Embryonic facial prominence (tissue), 1 donor: ENCODE measurements around the gene GZMH.
"Not testable (repeated sequence)": the region's sequence is repeated elsewhere in the genome, so short reads cannot be mapped to it uniquely, and the experiment has no call there.

Experiments used
- DNase-seq: peaks from one replicate; pipeline ENCODE4 v3.0.0-alpha.2; 2016; ENCODE audit errors: extremely low spot score

GZMH gene

GRCh38 chr14:24595073-24595808 is 14.2 kb downstream of the GZMH start:
- no peak for DNase-seq

DNA sequence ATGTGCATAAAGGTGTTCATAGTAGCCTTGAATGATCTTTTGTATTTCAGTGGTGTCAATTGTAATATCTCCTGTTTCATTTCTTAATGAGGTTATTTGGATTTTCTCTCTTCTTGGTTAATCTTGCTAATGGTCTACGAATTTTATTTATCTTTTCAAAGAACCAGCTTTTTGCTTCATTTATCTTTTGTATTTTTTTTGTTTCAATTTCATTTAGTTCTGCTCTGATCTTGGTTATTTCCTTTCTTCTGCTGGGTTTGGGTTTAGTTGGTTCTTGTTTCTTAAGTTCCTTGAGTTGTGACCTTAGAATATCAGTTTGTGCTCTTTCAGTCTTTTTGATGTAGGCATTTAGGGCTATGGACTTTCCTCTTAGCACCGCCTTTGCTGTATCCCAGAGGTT is 18.5 kb downstream of the GZMH start:
- DNase-seq = not testable (repeated sequence)

DNA sequence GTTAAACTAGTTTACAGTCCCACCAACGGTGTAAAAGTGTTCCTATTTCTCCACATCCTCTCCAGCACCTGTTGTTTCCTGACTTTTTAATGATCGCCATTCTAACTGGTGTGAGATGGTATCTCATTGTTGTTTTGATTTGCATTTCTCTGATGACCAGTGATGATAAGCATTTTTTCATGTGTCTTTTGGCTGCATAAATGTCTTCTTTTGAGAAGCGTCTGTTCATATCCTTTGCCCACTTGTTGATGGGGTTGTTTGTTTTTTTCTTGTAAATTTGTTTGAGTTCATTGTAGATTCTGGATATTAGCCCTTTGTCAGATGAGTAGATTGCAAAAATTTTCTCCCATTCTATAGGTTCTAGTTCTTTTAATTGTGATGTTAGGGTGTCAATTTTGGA is 25.1 kb downstream of the GZMH start:
- DNase-seq = not testable (repeated sequence)

- DNase-seq = no peak
These were observed 30.9 kb downstream of the GZMH start for GRCh38 chr14:24578558-24578957.

DNA sequence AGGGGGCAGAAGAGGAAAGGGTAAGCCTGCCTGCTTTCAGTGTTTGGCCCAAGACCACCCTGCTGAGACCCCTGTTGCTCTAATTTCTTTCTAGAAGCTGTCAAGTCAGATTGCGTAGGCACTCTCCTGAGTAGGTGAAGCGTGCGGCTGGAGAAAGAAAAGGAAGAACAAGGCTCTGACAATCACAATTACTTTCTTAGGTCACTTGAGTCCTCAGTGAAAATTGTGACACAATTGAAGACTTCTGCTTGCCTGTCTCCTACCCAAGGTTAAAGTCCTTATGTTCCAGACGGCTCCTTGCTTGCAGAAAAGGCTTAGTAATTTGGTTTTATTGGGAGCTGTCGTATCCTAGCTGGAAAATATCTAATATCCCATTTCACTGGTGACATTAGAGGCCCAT is 32.7 kb downstream of the GZMH start:
- DNase-seq = no peak

DNA sequence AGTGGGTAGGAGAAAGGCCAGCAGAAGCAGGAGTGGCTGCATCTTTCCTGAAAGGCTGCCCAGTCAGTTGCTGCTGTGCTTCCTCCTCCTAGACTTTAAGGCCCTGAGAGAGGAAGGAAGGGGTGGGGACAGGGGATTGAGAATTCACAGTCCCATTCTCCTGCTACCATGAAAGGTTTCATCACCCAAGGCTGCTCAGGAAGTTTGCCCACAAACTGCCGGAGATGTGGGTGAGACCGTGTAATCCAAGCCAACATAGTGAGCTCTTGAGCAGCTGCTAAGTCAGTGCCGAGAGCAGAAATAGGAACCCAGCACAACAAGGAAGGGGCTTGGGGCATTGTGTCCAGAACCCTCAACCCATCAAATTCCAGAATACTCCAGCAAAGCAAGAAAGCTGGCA is 33.3 kb downstream of the GZMH start, which contains the start of gene CTSG:
TSS of gene CTSG (minus strand) at position 69 of the 400 bp plus-strand sequence. CDS start at position 42, 27 bp downstream.
- DNase-seq = no peak

- no peak for DNase-seq
These were observed 35.2 kb downstream of the GZMH start for GRCh38 chr14:24574206-24574774.

DNA sequence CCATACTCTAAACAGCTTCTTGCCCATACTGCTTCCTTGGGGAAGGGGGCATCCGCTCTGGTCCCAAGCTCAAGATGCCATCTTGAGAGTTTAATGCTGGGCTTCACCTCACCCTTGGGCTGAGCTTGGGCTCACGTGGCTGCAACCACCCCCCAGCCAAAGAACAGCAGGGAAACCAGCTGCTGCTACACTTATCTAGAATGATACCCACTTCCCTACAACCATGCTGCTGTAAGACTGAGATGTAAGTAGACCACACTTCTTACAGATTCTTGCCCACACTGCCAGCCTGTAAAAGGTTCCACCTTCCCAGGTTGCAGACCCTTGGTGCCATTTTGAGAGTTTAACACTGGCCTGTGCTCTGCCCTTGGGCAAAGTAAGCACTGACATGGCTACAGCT is 43.2 kb downstream of the GZMH start:
- no peak for DNase-seq

DNA sequence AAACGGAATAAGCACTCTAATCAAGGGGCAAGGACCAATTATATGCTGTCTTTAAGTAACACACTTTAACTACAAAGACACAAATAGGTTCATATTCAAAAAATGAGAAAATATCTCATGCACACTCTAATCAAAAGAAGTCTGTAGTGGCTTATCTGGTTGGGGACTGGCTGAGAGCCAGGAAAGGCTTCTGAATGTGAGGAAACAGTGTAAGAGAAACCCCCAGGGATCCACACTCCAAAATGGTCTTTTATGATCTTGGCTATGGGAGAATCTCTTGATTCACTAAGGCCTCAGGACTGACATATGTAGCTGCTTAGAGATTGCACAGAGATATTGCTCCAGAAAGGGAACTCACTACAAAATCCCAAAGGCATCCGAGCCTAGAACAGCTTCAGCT is 43.7 kb downstream of the GZMH start:
- no peak for DNase-seq

DNA sequence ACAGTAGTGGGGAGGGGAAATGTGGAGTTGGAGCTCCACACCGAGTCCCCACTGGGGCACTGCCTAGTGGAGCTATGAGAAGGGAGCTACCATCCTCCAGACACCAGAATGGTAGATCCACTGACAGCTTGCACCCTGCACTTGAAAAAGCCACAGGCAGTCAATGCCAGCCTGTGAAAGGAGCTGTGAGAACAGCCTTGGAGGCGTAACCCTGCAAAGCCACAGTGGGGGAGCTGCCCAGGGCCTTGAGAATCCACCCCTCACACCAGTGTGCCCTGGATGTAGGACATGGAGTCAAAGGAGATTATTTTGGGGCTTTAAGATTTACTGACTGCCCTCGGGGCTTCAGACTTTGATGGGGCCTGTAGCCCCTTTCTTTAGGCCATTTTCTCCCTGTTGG is 46.0 kb downstream of the GZMH start:
- DNase-seq = no peak

- DNase-seq = no peak
These were observed 52.7 kb downstream of the GZMH start for GRCh38 chr14:24556756-24557155.
